ENCODE measurements around the gene CASP8AP2. TPM values are rescaled to one million over a fixed set of nuclear protein-coding genes. Genes with fewer than 3 reads are reported as not detected.

CASP8AP2 gene
- total RNA-seq, 1 experiment from 2014 or later = 22.9 TPM

DNA sequence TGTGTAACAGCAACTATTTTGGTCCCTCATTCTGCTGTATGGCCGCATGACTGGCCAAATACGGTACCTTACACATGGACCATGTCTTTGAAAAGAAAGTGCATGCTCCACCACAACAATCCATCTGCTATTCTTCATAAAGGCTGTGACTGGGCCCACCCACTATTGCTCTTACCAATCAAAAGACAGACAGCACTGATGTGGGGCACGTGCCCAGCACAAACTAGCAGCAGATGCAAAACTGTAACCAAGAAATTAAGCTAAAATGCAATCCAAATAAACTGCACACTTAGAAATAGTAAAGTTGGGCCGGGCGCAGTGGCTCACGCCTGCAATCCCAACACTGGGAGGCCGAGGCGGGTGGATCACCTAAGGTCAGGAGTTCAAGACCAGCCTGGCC is 30.6 kb upstream of the CASP8AP2 start:
- in situ Hi-C loops (cut with HindIII; ENCODE audit: low pct_unique_long_range_greater_than_20kb, low sequenced_read_pairs) = no loop called here
- ATAC-seq (no peak), DNase-seq (ENCODE audit: low read depth, low spot score) (no peak)
- TF ChIP-seq, protein P1, sequence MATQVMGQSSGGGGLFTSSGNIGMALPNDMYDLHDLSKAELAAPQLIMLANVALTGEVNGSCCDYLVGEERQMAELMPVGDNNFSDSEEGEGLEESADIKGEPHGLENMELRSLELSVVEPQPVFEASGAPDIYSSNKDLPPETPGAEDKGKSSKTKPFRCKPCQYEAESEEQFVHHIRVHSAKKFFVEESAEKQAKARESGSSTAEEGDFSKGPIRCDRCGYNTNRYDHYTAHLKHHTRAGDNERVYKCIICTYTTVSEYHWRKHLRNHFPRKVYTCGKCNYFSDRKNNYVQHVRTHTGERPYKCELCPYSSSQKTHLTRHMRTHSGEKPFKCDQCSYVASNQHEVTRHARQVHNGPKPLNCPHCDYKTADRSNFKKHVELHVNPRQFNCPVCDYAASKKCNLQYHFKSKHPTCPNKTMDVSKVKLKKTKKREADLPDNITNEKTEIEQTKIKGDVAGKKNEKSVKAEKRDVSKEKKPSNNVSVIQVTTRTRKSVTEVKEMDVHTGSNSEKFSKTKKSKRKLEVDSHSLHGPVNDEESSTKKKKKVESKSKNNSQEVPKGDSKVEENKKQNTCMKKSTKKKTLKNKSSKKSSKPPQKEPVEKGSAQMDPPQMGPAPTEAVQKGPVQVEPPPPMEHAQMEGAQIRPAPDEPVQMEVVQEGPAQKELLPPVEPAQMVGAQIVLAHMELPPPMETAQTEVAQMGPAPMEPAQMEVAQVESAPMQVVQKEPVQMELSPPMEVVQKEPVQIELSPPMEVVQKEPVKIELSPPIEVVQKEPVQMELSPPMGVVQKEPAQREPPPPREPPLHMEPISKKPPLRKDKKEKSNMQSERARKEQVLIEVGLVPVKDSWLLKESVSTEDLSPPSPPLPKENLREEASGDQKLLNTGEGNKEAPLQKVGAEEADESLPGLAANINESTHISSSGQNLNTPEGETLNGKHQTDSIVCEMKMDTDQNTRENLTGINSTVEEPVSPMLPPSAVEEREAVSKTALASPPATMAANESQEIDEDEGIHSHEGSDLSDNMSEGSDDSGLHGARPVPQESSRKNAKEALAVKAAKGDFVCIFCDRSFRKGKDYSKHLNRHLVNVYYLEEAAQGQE (IDR thresholded peaks at IDR 0.05; ENCODE audit: insufficient read depth in 1 of 2, low read depth in 2 of 2, low read length in 1 of 2) = no peak
- no peak for TF ChIP-seq POLR2AphosphoS5 (IDR thresholded peaks at IDR 0.05; ENCODE audit: low read depth, low read length)
- TF ChIP-seq SIN3A (IDR thresholded peaks at IDR 0.05; ENCODE audit: borderline replicate concordance, insufficient read depth, low read depth, low read length) = no peak
- no peak for TF ChIP-seq TCF7L2 (IDR thresholded peaks at IDR 0.05; ENCODE audit: low read depth, low read length)
- TF ChIP-seq, protein P2, sequence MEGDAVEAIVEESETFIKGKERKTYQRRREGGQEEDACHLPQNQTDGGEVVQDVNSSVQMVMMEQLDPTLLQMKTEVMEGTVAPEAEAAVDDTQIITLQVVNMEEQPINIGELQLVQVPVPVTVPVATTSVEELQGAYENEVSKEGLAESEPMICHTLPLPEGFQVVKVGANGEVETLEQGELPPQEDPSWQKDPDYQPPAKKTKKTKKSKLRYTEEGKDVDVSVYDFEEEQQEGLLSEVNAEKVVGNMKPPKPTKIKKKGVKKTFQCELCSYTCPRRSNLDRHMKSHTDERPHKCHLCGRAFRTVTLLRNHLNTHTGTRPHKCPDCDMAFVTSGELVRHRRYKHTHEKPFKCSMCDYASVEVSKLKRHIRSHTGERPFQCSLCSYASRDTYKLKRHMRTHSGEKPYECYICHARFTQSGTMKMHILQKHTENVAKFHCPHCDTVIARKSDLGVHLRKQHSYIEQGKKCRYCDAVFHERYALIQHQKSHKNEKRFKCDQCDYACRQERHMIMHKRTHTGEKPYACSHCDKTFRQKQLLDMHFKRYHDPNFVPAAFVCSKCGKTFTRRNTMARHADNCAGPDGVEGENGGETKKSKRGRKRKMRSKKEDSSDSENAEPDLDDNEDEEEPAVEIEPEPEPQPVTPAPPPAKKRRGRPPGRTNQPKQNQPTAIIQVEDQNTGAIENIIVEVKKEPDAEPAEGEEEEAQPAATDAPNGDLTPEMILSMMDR (IDR thresholded peaks at IDR 0.05) = no peak
- POLR2A ChIA-PET = no interaction called here
- Histone ChIP-seq H3K4me1 (ENCODE audit: control insufficient read depth, insufficient read depth, low read length) (no peaks in the 10 kb centered on the region), H3K27ac (ENCODE audit: low read length) (no peak overlapping the region), H3K36me3 (ENCODE audit: control insufficient read depth, insufficient read depth, low read length) (no peaks in the 10 kb centered on the region; the same call in 1 of the 2 replicates), H3K4me3 (ENCODE audit: low read depth in 2 of 2, low read length in 2 of 2) (no peak overlapping the region), H3K27me3 (ENCODE audit: control insufficient read depth, insufficient read depth, low read length) (no peaks in the 10 kb centered on the region), H3K9me3 (ENCODE audit: control insufficient read depth, insufficient read depth, low read depth, low read length) (no peaks in the 10 kb centered on the region)
- BruUV-seq (replicated peaks) = no TSS peak
- intact Hi-C loops (cut with micrococcal nuclease; ENCODE audit: unreplicated experiment) = no loop called here
- CTCF ChIA-PET = interaction anchor here (0.7 kb wide), 1 partner anchor 451 kb away, joined by 3 read pairs; no protein-coding TSS in a partner anchor

DNA sequence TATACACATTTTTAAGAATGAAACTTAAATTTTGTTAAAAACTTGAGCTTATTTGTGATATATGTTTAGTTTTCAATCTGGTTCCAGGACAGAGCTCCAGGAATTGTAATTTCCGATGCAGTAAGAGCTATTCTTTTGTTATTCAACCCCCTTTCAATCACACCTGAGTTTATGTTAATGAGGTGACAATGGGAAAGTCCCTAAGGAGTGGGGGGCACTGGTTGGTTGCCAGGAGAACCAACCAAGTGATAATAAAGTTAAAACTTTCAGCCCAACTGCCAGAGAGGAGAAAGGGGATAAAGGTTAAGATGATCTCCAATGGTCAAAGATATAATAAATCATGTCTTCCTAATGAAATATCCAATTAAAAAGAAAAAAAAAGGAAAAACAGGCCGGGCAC is 29.9 kb upstream of the CASP8AP2 start:
- no TSS peak for BruUV-seq (replicated peaks)

More for the DNA sequence above, 29.9 kb upstream of the CASP8AP2 start:
- CTCF ChIA-PET = interaction anchor here (0.7 kb wide), 1 partner anchor 452 kb away, joined by 3 read pairs; no protein-coding TSS in a partner anchor
- intact Hi-C loops (cut with micrococcal nuclease; ENCODE audit: unreplicated experiment) (no loop called here), in situ Hi-C loops (cut with HindIII; ENCODE audit: low pct_unique_long_range_greater_than_20kb, low sequenced_read_pairs) (no loop called here)
- no peak for DNase-seq (ENCODE audit: low read depth, low spot score)
- no peak overlapping the region for H3K4me3 ChIP-seq (ENCODE audit: low read depth in 2 of 2, low read length in 2 of 2)
- H3K9me3 ChIP-seq (ENCODE audit: control insufficient read depth, insufficient read depth, low read depth, low read length) = no peaks in the 10 kb centered on the region
- H3K4me1 ChIP-seq (ENCODE audit: control insufficient read depth, insufficient read depth, low read length) = no peaks in the 10 kb centered on the region
- ATAC-seq = no peak
- no peaks in the 10 kb centered on the region; the same call in 1 of the 2 replicates for H3K36me3 ChIP-seq (ENCODE audit: control insufficient read depth, insufficient read depth, low read length)
- TF ChIP-seq TCF7L2 (IDR thresholded peaks at IDR 0.05; ENCODE audit: low read depth, low read length) = no peak
- TF ChIP-seq SIN3A (IDR thresholded peaks at IDR 0.05; ENCODE audit: borderline replicate concordance, insufficient read depth, low read depth, low read length) = no peak
- TF ChIP-seq, protein P2 (IDR thresholded peaks at IDR 0.05) = no peak
- TF ChIP-seq, protein P1 (IDR thresholded peaks at IDR 0.05; ENCODE audit: insufficient read depth in 1 of 2, low read depth in 2 of 2, low read length in 1 of 2) = no peak
- POLR2A ChIA-PET = no interaction called here
- H3K27ac ChIP-seq (ENCODE audit: low read length) = no peak overlapping the region
- H3K27me3 ChIP-seq (ENCODE audit: control insufficient read depth, insufficient read depth, low read length) = no peaks in the 10 kb centered on the region
